Measurements from ENCODE around the gene IPO8. TPM values are rescaled to one million over a fixed set of nuclear protein-coding genes. Genes with fewer than 3 reads are reported as not detected.

IPO8 gene
- 12.3 and 12.5 TPM in 2 replicates for total RNA-seq (2014; rRNA removed; shearing (Covaris generic))
- polyA plus RNA-seq (2014; cell fraction: nucleus; rRNA removed): 16.6 and 17.4 TPM in 2 replicates

GRCh38 chr12:30695199-30696102 is at the start of gene IPO8:
TSS of gene IPO8 (minus strand) at chr12:30695869. CDS start at chr12:30695647, 222 bp downstream.
- peak; percentile 81 for DNase-seq (ENCODE audit: extremely low read depth, low read depth)

GRCh38 chr12:30744321-30744720 is 48.7 kb upstream of the IPO8 start:
- no peak for DNase-seq (ENCODE audit: extremely low read depth, low read depth)

DNA sequence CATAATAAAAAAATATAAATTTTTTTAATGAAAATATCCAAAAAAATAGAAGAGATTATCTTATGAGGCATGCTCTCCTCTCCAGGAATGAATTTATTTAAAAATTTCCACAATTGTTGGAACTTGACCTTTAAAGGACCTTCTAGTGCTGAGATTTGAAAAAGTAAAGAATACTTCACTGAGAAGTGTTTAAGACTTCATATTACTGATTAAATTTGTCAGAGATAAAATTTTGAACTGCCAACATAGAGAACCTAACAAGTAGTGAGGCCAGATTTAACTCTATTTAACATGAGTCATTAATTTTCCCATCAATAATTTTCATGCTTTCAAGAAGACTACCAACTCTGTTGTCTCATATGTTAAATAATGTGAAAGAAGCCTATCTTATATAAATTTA is 44.6 kb upstream of the IPO8 start:
- DNase-seq (ENCODE audit: extremely low read depth, low read depth): no peak

GRCh38 chr12:30739020-30739419 is 43.4 kb upstream of the IPO8 start:
- no peak for DNase-seq (ENCODE audit: extremely low read depth, low read depth)

- DNase-seq (ENCODE audit: extremely low read depth, low read depth): no peak
Measured at GRCh38 chr12:30732954-30733637, 37.4 kb upstream of the IPO8 start.

GRCh38 chr12:30730011-30730410 is 34.3 kb upstream of the IPO8 start:
- no peak for DNase-seq (ENCODE audit: extremely low read depth, low read depth)

DNA sequence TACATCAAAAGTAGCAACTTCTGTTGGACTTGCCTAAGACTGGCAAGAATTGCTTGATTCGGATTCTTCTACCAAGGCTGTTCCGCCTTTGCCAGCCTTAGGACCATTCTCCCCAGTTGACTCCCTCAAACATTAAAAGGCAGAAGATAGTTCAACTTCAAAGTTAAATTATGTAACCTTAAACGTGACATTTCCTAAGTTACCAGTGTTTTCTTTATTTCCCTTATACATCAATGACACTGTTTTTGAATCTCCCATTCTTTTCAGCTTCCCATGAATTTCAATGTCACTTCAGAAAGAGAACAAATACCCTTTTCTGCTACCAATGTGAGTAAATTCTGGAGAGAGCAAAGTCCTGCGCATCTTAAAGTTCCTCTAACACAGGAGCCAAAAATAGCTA is 33.9 kb upstream of the IPO8 start:
- DNase-seq (ENCODE audit: extremely low read depth, low read depth): no peak

DNA sequence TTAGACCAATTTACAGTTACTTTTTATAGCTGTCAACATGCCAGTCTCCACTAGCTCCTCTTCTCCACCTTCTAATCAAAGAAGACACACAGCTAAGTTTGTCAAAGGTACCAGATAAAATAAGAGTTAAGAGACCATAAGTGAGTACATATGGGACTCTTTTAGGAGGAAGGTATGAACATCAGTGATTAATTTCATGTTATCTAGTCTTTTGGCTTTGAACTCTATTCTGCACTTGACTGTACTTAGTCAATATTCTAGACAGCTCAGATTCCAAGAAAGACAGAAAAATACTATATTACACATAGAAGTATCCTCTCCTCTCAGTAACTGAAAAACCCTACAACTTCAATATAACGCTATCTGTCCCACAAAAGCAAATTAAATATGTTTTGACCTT is 31.0 kb upstream of the IPO8 start:
- DNase-seq (ENCODE audit: extremely low read depth, low read depth): no peak

- peak; percentile 18 for DNase-seq (ENCODE audit: extremely low read depth, low read depth)
Measured at GRCh38 chr12:30725739-30726138, 30.1 kb upstream of the IPO8 start.

GRCh38 chr12:30719060-30719459 is 23.4 kb upstream of the IPO8 start:
- DNase-seq (ENCODE audit: extremely low read depth, low read depth): no peak

- no peak for DNase-seq (ENCODE audit: extremely low read depth, low read depth)
Measured at GRCh38 chr12:30707613-30708342, 12.1 kb upstream of the IPO8 start.

DNA sequence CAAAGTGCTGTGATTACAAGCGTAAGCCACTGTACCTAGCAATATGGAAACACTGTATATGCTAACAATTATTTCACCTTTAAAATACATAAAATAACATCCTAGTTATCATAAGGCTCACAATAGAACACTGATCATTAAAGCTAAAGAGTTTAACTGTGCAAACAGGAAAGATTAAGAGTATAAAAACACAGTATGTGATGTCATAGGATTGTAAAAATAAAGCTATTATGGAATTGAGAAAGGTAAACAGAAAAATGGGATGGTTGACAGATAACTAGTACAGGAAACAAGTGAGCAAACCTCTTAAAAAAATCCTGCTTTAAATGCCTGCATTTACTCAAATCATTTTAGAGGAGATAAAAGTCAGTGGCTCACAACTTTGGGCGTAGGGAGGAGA is 10.8 kb upstream of the IPO8 start:
- DNase-seq (ENCODE audit: extremely low read depth, low read depth): no peak

GRCh38 chr12:30701056-30701455 is 5.4 kb upstream of the IPO8 start:
- no peak for DNase-seq (ENCODE audit: extremely low read depth, low read depth)

DNA sequence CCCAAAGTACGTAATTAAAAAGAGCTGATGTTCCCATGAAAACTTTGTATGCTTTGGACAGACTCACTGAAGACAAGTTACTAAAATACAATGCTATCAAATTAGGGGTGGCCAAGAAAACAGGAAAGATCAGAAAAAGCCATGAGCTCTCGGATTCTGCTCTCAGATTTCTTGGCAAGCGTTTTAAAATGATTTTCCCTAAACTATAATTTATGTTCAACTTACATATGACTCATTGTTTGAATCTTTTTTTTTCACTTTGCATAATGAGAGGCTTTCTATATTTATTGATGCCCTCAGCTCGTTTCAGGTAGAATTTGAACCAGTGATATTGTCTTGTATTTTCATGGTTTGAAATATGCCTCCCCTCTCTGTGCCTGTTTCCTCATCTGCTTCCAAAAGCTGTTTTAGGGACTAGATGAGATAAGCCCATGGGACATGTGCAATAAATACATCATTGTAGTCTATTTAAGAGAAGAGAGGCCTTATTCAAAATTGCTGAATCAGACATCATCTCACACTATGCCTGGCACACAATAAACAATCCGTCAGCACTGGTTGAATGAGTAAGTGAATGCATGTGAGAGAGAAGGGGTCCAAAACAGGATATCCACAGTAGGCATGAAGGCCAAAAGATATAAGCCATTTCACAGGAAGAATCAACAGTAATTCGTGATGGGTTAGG is 4.7 kb upstream of the IPO8 start:
- no peak for DNase-seq (ENCODE audit: extremely low read depth, low read depth)

DNA sequence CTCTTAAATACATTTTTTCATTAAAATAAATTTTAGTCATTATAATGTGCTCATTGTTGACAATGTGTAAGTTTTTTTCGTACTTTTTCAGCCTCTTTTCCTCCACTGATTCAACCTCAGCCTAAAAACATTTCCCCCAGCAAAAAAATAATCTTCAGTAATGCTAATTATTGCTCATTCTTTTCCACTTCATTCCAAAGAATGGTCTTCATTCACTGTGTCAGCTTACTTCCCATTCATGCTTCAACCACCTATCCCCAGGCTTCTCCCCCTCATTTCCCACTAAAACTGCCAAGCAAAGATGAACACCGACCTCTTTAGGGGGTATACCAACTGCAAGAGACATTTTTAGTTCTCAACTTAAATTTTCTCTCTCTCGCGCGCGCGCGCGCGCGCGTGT is 2.7 kb upstream of the IPO8 start:
- DNase-seq (ENCODE audit: extremely low read depth, low read depth): no peak

- DNase-seq (ENCODE audit: extremely low read depth, low read depth): no peak
Measured at GRCh38 chr12:30696943-30697342, 1.3 kb upstream of the IPO8 start.

GRCh38 chr12:30696486-30696885 is 817 bp upstream of the IPO8 start:
- DNase-seq (ENCODE audit: extremely low read depth, low read depth): no peak

DNA sequence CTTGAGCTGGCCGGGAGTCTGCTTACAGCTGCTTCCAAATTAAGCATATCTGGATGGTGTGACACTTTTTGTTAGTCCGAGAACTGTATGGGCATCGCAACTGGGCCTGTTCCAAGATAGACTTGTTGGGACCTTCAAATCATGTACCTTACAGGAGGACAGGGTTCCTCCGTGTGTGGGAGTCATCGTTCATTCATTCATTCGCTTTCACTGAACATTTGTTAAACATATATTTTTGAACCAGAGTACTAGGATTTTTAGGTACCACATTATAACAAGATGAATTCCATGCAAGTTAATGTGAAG is 387 bp upstream of the IPO8 start:
- DNase-seq (ENCODE audit: extremely low read depth, low read depth): no peak

- no peak for DNase-seq (ENCODE audit: extremely low read depth, low read depth)
Measured at GRCh38 chr12:30694412-30695198, 1.1 kb downstream of the IPO8 start.

GRCh38 chr12:30692470-30692869 is 3.2 kb downstream of the IPO8 start:
- DNase-seq (ENCODE audit: extremely low read depth, low read depth): no peak

Data from NCI-H460 (cell line).